HG02943 (cell line): Measurements from ENCODE around the gene ZZZ3.
"Not testable (repeated sequence)": the region's sequence is repeated elsewhere in the genome, so short reads cannot be mapped to it uniquely, and the experiment has no call there.

Source experiments
- ATAC-seq: cut with Tn5 transposase; IDR thresholded peaks from one replicate; pipeline ENCODE4 v1.9.1; 2021; ENCODE audit warnings: mild to moderate bottlenecking, low read depth, moderate library complexity; ENCODE audit not compliant: unreplicated experiment

The ZZZ3 gene

DNA sequence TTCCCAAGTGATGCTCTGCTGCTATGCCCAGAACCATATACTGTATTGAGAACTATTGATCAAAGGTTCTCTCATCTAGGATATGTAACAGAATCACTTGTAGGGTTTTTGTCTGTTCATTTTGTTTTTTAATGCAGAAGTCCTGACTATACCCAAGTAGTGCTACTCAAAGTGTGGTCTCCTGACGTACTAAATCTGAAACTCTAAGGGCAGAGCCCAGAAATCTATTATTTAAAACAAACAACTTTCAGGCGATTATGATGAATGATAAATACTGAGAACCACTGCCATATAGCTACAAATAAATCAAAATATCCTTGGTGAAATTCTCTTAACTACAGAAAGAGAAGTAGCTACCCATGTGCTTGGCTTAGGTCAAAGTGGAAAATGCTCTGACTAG is 10.1 kb downstream of the ZZZ3 start:
- ATAC-seq, result no peak

DNA sequence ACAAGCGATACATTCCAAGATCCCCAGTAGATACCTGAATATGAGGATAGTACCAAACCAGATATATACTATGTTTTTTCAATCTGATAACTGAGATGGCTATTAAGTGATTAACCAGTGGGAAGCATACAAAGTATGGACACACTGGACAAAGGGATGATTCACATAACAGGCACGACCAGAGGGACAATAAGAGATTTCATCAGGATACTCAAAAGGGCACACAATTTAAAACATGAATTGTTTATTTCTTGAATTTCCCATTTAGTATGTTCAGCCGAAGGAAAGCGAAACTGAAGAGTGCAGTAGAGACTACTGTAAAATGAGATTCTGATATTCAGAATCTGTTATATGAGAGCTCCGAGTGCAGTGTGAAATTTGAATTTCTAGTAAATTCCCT is 10.6 kb downstream of the ZZZ3 start:
- no peak for ATAC-seq

DNA sequence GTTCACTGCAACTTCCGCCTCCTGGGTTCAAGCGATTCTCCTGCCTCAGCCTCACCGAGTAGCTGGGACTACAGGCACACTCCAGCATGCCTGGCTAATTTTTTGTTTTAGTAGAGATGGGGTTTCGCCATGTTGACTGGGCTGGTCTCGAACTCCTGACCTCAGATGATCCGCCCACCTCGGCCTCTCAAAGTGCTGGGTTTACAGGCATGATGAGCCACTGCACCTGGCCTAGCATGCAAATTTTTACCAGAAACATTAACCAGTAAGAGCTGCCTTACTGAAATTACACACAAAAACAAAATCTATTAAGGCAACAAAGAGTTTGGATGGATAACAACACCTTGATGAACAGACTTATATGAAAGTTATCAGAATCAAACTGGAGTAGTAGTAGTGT is 12.1 kb downstream of the ZZZ3 start:
- ATAC-seq, result no peak

DNA sequence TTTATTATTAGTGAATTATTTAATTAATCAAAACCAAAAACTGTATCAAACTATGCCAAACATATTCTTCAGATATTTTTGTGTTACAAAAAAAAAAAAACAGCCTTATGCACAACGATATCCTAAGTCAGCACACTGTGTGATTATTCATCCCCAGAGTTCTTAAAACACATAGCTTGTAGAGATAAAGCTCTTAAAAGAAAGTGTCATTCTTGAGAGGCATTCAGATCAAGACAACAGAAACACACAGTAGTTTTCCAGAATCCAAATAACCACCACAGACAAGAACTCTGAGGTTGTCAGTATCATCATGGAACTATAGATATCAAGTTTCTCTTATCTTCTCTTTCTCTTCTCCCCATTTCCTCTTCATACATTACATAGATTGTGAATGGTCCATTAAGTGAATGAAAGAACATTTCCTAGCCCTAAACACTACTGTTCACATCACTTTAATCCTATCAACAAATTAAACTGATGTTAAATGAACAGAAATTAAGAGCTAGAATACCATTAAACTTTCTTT is 13.5 kb downstream of the ZZZ3 start:
- no peak for ATAC-seq

DNA sequence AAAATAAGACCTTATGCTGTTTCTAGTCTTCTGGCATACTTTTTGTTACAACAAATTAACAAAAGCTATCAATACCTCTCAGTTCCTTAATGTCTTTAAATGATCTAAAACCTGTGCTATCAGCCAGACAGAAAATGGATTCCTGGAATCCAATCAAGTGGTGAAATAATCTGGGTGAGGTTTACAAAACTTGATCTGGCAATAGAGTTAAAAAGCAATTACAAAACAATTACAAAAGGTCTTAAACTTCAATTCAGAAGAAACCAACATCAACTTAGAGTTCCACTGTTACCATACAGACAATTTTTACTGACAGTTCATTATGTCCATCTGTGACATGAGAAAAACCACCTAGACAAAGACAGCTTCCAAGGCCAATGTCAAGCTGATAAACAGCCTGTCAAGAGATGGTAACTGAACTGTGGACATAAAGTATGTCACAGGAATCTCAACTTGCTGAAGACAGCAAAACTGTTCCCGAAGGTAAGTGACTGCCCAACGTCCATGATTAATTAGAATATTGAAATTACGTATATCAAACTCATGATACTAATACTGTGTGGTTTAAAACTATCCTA is 17.4 kb downstream of the ZZZ3 start:
- no peak for ATAC-seq

DNA sequence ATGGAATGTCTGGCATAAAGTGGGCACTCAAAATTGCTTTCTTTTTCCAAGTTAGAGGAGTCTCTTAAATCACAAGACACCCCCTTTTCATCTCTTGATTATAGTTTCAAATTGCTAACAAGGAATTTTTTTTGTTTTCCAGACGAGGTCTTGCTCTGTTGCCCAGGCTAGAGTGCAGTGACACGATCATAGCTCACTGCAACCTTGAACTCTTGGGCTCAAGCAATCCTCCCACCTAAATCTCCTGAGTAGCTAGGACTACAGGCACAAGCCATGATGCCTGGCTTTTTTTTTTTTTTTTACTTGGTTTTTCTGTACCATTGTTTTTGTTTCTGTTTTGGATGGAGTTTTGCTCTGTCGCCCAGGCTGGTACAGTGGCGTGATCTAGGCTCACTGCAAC is 20.8 kb downstream of the ZZZ3 start:
- no peak for ATAC-seq

DNA sequence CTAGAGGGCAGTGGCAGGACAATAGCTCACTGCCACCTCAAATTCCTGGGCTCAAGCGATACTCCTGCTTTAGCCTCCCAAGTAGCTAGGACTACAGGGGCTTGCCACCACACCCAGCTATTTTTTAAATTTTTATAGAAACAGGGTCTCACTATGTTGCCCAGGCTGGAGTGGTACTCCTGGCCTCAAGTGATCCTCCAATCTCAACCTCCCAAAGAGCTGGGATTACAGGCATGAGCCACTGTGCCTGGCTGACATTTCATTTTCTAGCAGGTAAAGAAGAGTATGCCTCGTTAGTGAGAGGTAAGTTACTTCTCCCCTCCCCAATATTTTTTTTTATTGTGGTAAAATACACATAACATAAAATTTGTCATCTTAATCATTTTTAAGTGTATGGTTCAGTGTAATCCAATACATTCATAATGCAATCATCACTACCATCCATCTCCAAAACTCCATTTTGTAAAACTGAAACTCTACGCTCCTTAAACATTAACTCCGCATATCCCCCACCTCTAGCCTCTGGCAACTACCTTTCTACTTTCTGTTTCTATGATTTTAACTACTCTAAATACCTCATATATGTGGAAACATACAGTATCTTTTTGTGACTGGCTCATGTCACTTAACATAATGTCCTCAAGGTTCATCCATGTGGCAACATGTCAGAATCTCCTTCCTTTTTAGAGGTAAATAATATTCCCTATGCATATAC is 22.4 kb downstream of the ZZZ3 start:
- peak; percentile 60 for ATAC-seq

DNA sequence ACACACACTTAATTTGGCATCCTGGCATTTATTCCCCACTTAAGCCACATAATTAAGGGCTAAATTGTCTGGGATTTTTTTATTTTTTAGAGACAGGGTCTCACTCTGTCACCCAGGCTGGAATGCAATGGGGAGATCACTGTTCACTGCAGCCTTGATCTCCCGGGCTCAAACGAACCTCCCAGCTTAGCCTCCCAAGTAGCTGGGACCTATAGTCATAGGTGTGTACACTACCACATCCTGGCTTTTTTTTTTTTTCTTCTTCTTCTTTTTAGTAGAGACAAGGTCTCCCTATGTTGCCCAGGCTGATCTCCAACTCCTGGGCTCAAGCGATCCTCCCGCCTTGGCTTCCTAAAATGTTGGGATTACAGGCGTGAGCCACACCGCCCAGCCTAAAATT is 24.2 kb downstream of the ZZZ3 start:
- no peak for ATAC-seq

DNA sequence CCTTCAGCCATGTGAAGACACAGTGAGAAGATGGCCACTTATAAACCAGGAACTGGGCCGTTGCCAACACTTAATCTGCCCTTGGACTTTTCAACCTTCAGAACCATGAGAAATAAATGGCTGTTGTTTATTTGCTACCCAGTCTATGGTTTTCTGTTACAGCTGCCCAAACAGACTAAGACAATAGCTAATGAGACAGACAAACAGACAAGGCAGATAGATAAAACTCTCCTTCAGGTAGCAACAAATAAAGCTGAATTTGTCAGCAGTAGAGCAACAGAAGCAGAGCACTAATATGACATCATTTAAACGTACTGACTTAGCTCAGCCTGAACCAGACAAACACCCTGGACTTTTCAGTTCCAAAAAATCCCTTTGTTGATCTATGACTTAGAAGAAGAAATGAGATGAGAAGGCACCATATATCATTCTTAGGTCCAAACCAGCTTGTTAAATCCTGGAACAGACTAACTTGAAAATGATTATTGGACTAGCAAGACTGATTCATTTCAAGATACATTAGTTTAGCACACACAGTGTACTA is 27.0 kb downstream of the ZZZ3 start:
- ATAC-seq, result no peak

DNA sequence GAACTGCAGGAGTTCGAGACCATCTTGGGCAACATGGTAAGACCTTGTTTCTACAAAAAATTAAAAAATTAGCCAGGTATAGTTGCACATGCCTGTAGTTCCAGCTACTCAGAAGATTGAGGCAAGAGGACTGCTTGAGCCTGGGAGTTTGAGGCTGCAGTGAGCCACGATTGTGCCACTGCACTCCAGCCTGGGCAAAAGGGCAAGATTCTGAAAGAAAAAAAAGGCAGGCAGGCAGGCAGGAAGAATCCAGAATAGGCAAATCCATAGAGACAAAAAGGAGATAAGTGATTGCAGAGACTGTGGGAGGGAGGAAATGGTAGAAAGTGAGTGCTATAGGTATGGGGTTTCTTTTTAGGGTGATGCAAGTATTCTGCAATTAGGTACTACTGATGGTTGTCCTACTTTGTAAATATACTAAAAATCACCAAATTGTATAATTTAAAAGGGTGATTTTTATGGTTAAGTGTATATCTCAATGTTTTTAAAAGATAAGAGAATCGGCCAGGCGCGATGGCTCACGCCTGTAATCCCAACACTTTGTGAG is 29.4 kb downstream of the ZZZ3 start:
- ATAC-seq, result no peak

DNA sequence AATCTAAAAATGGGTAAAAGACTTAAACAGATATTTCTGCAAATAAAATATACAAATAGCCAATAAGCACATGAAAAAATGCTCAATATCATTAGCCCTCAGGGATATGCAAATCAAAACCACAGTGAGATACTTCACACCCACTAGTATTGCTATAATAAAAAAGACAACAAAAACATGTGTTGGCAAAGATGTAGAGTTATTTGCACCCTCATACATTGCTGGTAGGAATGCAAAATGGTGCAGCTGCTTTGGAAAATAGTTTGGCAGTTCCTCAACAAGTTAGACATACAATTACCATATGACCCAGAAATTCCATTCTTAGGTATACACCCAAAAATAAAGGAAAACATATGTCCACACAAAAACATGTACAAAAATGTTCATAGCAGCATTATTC is 30.2 kb downstream of the ZZZ3 start:
- ATAC-seq, result no peak

DNA sequence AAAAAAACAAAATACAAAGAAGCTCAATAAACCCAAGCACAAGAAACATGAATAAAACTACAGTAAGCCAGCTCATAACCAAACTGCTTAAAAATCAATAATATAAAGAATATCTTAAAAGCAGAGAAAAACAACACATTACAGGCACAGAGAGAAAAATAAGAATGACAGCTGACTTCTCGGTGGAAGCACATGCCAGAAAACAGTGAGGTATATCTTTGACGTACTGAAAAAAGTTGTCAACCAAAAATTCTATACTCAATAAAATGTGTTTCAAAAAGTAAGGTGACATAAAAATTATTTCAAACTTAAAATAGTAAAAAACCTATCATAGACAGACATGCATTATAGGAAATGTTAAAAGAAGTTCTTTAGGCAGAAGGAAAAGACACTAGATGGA is 33.3 kb downstream of the ZZZ3 start:
- ATAC-seq, result no peak

DNA sequence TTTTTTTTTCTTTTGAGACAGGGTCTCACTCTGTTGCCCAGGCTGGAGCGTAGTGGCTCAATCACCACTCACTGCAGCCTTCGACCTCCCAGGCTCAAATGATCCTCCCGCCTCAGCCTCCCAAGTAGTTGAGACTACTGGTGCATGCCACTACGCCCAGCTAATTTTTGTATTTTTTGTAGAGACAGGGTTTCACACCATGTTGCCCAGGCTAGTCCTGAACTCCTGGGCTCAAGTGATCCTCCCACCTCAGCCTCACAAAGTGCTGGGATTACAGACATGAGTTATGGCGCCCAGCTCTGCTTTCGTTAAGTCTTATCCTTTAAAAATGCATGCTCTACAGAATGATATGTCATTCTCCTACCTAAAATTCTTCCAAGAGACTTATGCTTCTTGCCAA is 36.2 kb downstream of the ZZZ3 start:
- ATAC-seq, result not testable (repeated sequence)

DNA sequence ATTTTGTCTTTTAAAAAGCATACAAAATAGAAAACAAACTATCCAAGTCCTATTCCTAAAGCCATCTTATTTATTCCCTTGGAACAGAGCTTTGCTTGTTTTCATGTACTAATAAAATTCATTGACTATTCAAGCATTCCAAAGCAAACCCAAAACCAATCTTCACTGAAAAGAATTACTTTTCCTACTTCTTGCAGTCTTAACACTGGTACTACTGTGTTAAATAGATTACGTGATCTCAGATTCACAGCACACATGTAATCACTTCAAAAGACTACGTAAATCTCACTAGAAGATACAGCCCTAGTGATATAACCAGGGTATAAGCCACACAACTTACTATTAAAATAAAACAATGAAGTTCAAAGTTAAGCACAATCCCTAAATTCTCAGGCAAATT is 39.0 kb downstream of the ZZZ3 start:
- ATAC-seq, result no peak

DNA sequence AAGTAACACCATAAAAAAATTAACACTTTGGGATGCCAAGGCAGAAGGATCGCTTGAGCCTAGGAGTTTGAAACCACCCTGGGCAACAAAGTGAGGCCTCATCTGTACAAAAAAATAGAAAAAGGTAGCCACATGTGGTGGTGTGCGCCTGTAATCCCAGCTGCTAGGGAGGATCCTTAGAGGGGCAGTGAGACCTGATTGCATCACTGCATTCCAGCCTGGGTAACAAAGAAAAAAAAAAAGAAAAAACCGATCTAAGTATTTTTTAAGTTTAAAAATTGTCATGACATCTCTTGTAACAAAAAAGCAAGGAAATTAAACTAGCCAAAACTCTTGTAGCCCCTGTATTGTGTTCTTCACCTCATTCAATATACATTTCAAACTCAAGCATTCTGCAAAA is 39.5 kb downstream of the ZZZ3 start:
- ATAC-seq, result no peak

DNA sequence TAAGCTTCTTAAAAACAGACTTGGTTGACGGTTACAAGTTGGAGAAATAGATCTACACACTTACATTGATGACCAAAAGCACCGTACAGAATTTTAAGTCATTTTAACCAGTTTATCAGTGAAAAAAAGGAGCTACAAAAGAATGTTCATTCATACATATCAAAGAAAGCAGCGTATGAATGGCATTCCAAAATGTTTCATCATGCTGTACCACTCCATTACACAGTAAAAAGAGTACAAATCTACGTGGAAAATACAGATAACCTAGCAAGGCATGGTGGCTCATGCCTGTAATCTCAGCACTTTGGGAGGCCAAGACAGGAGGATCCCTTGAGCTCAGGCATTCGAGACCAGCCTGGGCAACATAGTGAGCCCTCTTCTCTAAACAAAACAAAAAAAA is 40.3 kb downstream of the ZZZ3 start:
- no peak for ATAC-seq

DNA sequence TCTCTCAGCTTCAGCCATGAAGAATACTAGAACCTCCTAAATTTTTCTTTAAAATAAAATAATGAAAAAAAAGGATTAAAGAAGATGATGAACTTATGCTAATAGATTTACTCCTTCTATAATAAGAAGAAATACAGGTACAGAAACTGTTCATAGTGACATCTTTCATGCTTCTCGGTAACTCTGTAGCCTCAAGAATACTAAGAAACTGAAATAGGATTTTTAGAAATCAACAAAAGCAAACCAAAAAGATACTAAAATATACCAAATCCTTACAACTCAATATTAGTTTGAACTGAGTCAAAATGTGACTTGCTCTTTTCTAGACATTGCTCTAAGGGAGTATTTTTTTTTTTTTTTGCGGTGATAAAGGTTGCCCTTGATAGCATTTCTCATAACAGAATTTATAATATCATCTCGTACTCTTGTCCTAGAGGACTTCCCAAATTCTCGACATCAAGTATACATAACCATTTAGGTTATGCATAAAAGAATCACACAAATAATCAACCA is 42.8 kb downstream of the ZZZ3 start:
- no peak for ATAC-seq

DNA sequence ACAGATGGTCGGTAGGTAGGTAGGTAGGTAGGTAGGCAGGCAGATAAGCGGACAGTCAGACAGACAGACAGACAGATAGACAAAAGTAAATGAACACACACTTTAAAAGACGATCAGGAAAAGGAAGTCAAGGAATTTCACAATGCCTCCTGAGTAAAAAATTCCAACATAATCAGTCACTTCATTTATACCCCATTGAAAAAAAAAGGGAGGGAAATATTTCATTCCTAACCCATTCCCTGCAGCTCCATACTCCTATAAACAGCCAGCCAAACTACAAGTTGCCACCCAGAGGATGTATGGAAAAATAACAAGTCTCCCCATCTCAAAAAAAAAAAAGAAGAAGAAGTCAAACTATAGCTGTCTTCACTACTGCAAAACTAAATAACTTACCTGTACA is 43.4 kb downstream of the ZZZ3 start:
- no peak for ATAC-seq

DNA sequence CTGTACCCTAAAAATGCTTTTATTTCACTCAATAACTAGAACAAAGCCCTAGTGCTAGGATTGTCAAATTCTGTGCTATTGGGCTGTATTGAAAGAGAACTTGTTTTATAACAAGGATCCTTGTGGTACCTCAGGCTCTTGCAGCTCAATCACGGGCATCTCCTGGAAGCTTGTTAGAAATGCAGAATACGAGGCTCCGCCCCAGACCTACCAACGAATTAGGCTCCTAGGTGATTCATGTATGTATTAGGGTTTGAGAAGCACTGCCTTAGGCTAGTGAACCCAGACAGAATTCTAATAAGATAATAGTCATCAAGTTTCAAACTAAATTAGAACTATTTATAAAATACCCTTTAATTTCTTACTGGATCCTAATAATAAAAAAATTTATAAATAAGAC is 45.6 kb downstream of the ZZZ3 start:
- ATAC-seq, result no peak
